NCI-H524 (cell line): ENCODE measurements around the gene RCOR2.
"Not testable (repeated sequence)": the region's sequence is repeated elsewhere in the genome, so short reads cannot be mapped to it uniquely, and the experiment has no call there.

Source experiments
- DNase-seq, 2 experiments: peaks; one replicate each; lab custom pipeline; 2025; lab: John Stamatoyannopoulos, UW

RCOR2 gene

DNA sequence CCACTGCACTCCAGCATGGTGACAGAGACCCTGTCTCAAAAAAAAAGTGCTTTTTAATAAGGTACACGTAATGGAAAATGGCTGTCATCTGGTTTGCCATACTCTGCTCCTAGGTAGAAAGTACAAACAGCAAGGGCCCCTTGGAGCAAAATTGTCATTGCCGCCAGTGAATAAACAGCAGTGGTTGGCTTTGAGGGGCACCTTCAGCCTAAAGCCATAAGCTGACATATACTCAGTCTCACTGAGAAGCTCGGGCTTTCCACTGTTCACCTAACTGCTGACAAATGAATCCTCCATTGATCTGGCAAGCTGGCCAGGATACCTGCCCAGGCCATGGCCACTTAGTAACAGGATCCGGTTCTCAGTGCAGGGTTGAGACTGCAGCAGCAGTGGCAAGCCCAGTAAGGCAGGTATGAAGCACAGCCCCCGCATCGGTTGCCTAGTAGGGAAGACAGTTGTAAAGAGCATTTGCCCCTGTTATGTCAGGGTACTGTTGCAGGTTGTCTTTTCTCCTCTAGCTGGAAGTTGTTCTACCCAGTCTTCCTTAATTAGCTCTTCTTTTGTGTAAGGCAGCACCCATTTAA lies 39.2 kb downstream of the RCOR2 start:
- no peak for DNase-seq

DNA sequence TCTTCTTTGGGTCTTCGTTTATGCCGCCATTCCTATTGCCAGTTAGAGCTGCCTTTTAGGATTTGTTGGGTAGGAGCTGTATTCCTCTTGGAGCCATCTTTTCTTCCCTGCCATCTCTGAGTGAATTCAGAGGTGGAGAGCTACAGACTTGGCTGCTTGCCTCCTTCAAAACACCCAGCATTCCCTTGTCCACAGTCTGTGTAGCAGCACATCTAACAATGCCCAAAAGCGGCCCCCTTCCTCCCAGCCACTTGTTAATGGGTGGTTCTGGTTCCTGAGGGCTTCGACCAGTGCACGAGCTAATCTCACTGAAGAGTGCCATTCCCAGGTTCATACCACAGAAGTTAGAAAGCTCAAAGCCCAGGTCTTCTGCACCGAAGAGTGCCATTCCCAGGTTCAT lies 40.3 kb downstream of the RCOR2 start:
- DNase-seq = no peak

DNA sequence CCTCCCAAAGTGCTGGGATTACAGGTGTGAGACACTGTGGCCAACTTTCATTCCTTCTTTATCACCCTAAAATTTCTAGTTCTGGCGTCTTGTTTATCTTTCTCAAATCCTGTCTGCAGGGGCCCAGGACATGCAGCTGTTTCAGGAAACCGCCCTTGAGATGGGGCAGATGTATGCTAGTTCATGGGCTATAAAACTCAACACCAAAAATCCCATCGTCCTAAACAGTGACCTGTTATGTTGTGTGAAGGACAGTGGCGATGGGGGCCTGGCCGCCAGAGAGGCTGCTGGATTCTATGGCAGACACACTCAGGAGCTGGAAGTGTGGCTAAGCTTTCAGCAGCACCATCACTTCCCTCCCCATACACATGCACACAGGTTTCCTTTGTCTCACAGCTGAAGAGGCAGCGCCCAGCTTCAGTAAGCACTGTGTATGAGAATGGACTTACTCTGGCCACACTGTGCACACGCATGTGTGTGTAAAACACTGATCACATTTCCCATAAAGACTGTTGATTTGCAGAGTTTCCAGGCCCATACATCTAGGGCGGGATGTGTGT lies 41.4 kb downstream of the RCOR2 start:
- no peak for DNase-seq

GRCh38 chr11:63874511-63874910 lies 42.5 kb downstream of the RCOR2 start:
- no peak for DNase-seq

- no peak for DNase-seq
Measured at GRCh38 chr11:63873311-63873710, 43.7 kb downstream of the RCOR2 start.

DNA sequence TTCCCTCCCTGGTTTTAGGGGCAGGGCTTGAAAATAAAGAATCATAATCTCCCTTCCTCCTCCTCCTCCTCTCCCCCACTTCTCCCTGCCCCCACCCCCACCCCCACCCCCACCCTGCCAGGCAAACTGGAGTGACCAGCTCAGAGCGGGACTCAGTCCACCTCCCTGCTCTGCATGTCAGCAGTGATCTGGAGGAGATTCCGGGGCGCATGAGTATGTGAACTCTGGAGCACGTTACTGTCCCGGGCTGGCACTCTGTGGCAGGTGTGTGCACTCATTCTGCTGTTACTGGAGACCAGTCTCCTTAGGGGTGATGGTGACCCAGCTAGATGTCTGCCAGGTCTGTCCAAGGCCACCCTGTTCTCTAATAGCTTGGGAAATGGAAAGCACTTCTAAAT lies 44.2 kb downstream of the RCOR2 start:
- no peak for DNase-seq

GRCh38 chr11:63871962-63872799 lies 44.8 kb downstream of the RCOR2 start:
- DNase-seq = peak in 1 of 2 experiments; percentile 44

DNA sequence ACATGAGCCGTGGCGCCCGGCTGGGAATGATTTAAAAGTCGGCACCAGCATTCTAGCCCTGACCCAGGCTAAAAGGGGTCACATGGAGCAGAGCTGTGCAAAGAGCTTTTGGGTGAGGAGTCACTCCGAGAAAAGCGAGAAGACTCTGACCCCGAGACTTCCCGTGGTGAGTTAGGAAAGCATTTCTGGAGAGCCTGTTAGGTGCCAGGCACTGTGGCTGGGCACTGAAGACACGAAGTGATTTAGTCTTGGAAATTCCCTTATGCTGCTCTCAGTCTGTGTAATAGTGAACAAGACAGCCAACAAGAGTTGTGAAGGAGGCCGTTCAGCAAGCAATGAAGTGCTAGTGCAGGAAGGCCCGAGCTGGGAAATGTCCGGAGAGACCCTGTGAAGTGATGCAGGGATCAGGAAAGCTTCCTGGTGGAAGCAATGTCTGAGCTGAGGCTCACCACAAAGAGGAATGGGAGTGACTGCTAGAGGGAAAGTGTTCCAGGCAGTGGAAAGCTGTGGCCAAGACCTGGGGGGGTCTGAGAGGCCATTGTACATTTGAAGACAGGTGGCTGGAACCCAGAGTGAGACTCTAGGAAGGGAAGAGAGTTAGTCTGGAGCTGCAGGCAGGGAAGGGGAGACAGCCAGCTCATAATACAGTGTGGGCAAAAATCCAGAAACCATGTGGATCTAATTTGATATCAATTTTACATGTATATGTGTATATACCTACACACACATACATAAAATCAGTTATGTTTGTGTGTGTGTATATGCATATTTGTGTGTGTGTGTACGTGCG lies 46.4 kb downstream of the RCOR2 start:
- DNase-seq = no peak

- DNase-seq = no peak
Measured at GRCh38 chr11:63869683-63870082, 47.3 kb downstream of the RCOR2 start.

- no peak for DNase-seq
Measured at GRCh38 chr11:63869171-63869591, 47.8 kb downstream of the RCOR2 start.

- no peak for DNase-seq
Measured at GRCh38 chr11:63868399-63869064, 48.4 kb downstream of the RCOR2 start.

DNA sequence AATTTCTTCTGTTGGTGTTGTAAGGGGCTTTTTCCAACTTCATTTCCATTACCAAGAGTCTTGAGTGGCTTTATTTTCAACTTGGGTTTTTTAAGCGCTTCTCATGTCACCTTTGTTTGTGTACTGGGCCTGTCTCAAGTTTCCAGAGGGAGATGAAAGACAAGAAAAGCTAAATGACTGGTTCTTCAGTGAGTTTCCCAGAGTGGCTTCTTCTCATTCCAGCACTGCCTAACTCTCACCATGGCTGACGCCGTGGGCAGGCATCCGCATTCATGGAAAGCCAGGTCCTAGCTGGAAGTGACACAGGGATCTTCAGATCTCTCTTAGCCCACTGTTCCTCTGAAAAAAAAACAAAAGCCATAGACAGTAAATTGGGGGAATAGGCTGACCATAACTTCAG lies 49.5 kb downstream of the RCOR2 start:
- no peak for DNase-seq

DNA sequence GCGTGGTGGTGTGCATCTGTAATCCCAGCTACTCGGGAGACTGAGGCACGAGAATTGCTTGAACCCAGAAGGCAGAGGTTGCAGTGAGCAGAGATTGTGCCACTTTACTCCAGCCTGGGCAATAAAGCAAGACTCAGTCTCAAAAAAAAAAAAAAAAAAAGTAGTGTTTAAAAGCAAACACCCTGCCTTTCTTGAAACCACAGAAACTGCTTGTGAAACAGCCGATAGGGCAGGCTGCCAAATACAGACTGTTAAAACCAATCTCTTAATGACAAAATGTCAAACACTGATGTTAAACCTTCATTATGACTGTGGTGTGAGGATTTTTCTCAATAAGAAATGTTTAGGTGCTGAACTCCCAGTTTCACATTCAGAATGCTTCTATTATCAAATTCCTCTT lies 50.8 kb downstream of the RCOR2 start:
- DNase-seq = no peak

DNA sequence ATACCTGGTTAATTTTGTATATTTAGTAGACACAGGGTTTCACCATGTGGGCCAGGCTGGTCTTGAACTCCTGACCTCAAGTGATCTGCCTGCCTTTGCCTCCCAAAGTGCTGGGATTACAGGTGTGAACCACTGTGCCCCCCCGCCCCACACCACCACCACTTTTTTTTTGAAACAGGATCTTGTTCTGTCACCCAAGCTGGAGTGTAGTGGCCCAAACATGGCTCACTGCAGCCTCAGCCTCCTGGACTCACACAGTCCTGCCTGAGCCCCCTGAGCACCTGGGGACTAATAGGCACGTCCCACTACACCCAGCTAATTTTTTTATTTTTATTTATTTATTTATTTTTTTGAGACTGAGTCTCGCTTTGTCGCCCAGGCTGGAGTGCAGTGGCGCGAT lies 53.3 kb downstream of the RCOR2 start:
- not testable (repeated sequence) for DNase-seq

GRCh38 chr11:63862923-63863322 lies 54.0 kb downstream of the RCOR2 start:
- DNase-seq = no peak
